ENCODE data around the gene C2orf68. TPM values are rescaled to one million over a fixed set of nuclear protein-coding genes. Genes with fewer than 3 reads are reported as not detected.

The C2orf68 gene
- total and polyA plus RNA-seq, 2 of the 13 experiments (the other 11 are each of a cell fraction or from before 2014, with no cell fraction given) = 47.1 to 77.4 TPM

DNA sequence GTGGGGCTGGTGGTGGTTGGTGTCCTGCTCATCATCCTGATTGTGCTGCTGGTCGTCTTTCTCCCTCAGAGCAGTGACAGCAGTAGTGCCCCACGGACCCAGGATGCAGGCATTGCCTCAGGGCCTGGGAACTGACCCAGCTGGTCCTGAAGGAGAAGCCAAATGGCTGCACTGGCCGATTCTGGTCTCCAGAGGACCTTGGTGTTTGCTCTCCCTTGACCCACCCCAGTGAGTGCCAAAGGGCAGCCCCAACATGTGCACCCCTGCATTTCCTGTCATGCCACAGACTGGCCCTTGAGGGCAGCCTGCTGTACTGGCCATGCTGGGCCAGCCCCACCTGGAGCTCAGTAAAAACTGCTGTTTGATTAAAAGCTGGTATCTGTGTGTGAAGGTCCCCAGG, 18.8 kb downstream of the C2orf68 start (continued):
- TF ChIP-seq ZXDC (CRISPR knock-in tag; IDR thresholded peaks at IDR 0.05) (no peak), ZNF224 (CRISPR knock-in tag; IDR thresholded peaks at IDR 0.05) (no peak), CHCHD3 (CRISPR knock-in tag; IDR thresholded peaks at IDR 0.05) (no peak), ZNF124 (CRISPR knock-in tag; IDR thresholded peaks at IDR 0.05) (no peak), ARNTL (CRISPR knock-in tag; IDR thresholded peaks at IDR 0.05) (no peak), TEAD3 (CRISPR knock-in tag; optimal IDR thresholded peaks at IDR 0.05; ENCODE audit: borderline replicate concordance) (peak; percentile 46), ZNF570 (CRISPR knock-in tag; IDR thresholded peaks at IDR 0.05; ENCODE audit: borderline replicate concordance) (no peak), ZBTB42 (CRISPR knock-in tag; IDR thresholded peaks at IDR 0.05) (no peak), ZNF280B (CRISPR knock-in tag; IDR thresholded peaks at IDR 0.05; ENCODE audit: borderline replicate concordance) (no peak), SALL2 (CRISPR knock-in tag; IDR thresholded peaks at IDR 0.05) (no peak), ZNF557 (CRISPR knock-in tag; IDR thresholded peaks at IDR 0.05) (no peak), PHF5A (CRISPR knock-in tag; IDR thresholded peaks at IDR 0.05; ENCODE audit: low read depth, unreplicated experiment) (no peak), ZNF747 (CRISPR knock-in tag; IDR thresholded peaks at IDR 0.05; ENCODE audit: borderline replicate concordance) (no peak), ZSCAN9 (CRISPR knock-in tag; IDR thresholded peaks at IDR 0.05; ENCODE audit: borderline replicate concordance) (no peak), KLF16 (CRISPR knock-in tag; IDR thresholded peaks at IDR 0.05) (no peak), PCBP2 (optimal IDR thresholded peaks at IDR 0.05; ENCODE audit: low read depth, low read length, poor library complexity, severe bottlenecking) (no peak), ZNF3 (CRISPR knock-in tag; IDR thresholded peaks at IDR 0.05) (no peak), ZBTB4 (CRISPR knock-in tag; IDR thresholded peaks at IDR 0.05; ENCODE audit: borderline replicate concordance) (no peak), HNF1A (IDR thresholded peaks at IDR 0.05; ENCODE audit: low read depth) (no peak), HNF1A (CRISPR knock-in tag; IDR thresholded peaks at IDR 0.05; ENCODE audit: borderline replicate concordance) (no peak)
